WTC11 (cell line): ENCODE data around the gene ARHGAP15.

Experiments used
- JUN ChIP-seq: sonication (generic); formaldehyde crosslinking; IDR thresholded peaks from 2 replicates; pipeline ENCODE4 v1.8.0; 2023; ENCODE audit warnings: mild to moderate bottlenecking, missing genetic modification reagents
- NR2C2 ChIP-seq: sonication (generic); formaldehyde crosslinking; IDR thresholded peaks from 2 replicates; pipeline ENCODE4 v1.8.0; 2022; ENCODE audit warnings: mild to moderate bottlenecking, missing genetic modification reagents
- RELA ChIP-seq: sonication (generic); formaldehyde crosslinking; IDR thresholded peaks from 2 replicates; pipeline ENCODE4 v1.8.1; 2022; ENCODE audit warnings: missing genetic modification reagents, mild to moderate bottlenecking, borderline replicate concordance
- TEAD4 ChIP-seq: sonication (generic); formaldehyde crosslinking; IDR thresholded peaks from 2 replicates; pipeline ENCODE4 v1.8.0; 2022; ENCODE audit warnings: mild to moderate bottlenecking, missing genetic modification reagents
- ZNF416 ChIP-seq: fragments of 250-450 bp; sonication (Bioruptor Pico); IDR thresholded peaks from 2 replicates; pipeline ENCODE4 v1.9.0; 2021; ENCODE audit warnings: mild to moderate bottlenecking, inconsistent platforms
- TF ChIP-seq, protein P1 (sequence below): fragments of 200-600 bp; IDR thresholded peaks from 2 replicates; pipeline ENCODE4 v1.8.0; 2022; ENCODE audit warnings: antibody characterized with exemption
- TF ChIP-seq, protein P2 (sequence below): sonication (generic); formaldehyde crosslinking; IDR thresholded peaks from 2 replicates; pipeline ENCODE4 v1.8.1; 2022; ENCODE audit warnings: missing genetic modification reagents, borderline replicate concordance
- TF ChIP-seq, protein P3 (sequence below): sonication (generic); formaldehyde crosslinking; IDR thresholded peaks from 2 replicates; pipeline ENCODE4 v1.8.1; 2022; ENCODE audit warnings: low read depth, missing genetic modification reagents, borderline replicate concordance
- TF ChIP-seq, protein P4 (sequence below): sonication (generic); formaldehyde crosslinking; IDR thresholded peaks from 2 replicates; pipeline ENCODE4 v1.8.1; 2023; ENCODE audit warnings: mild to moderate bottlenecking, missing genetic modification reagents, moderate library complexity
- TF ChIP-seq, protein P5 (sequence below): fragments of 250-450 bp; sonication (Bioruptor Pico); IDR thresholded peaks from 2 replicates; pipeline ENCODE4 v2.1.2; 2022; ENCODE audit warnings: mild to moderate bottlenecking, moderate library complexity
- TF ChIP-seq, protein P6 (sequence below): sonication (generic); formaldehyde crosslinking; IDR thresholded peaks from 2 replicates; pipeline ENCODE4 v1.8.0; 2022; ENCODE audit warnings: mild to moderate bottlenecking, missing genetic modification reagents

DNA sequence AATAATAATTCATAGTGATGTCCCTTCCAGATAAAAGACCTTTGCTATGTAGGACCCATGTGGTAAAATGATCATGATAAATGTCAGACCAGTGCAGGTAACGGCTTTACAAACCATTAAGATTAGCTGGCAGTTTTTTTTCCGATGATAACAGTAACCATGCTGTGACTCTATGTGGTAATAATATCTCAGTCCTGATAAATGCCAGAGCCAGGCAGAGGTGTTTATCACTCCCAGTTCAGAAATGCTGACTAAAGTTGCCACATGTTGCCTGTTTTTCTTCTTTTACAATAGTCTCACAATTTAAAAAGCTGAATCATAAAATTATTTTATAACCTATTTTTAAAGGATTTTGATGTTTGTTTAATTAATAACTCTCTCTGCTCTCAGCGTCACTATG is 565.1 kb downstream of the ARHGAP15 start:
- TF ChIP-seq, protein P1, sequence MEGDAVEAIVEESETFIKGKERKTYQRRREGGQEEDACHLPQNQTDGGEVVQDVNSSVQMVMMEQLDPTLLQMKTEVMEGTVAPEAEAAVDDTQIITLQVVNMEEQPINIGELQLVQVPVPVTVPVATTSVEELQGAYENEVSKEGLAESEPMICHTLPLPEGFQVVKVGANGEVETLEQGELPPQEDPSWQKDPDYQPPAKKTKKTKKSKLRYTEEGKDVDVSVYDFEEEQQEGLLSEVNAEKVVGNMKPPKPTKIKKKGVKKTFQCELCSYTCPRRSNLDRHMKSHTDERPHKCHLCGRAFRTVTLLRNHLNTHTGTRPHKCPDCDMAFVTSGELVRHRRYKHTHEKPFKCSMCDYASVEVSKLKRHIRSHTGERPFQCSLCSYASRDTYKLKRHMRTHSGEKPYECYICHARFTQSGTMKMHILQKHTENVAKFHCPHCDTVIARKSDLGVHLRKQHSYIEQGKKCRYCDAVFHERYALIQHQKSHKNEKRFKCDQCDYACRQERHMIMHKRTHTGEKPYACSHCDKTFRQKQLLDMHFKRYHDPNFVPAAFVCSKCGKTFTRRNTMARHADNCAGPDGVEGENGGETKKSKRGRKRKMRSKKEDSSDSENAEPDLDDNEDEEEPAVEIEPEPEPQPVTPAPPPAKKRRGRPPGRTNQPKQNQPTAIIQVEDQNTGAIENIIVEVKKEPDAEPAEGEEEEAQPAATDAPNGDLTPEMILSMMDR, result no peak
- TF ChIP-seq TEAD4 (CRISPR knock-in tag) (no peak), JUN (CRISPR knock-in tag) (no peak), NR2C2 (CRISPR knock-in tag) (no peak), RELA (CRISPR knock-in tag) (no peak), ZNF416 (CRISPR knock-in tag) (no peak)
- TF ChIP-seq, protein P2, sequence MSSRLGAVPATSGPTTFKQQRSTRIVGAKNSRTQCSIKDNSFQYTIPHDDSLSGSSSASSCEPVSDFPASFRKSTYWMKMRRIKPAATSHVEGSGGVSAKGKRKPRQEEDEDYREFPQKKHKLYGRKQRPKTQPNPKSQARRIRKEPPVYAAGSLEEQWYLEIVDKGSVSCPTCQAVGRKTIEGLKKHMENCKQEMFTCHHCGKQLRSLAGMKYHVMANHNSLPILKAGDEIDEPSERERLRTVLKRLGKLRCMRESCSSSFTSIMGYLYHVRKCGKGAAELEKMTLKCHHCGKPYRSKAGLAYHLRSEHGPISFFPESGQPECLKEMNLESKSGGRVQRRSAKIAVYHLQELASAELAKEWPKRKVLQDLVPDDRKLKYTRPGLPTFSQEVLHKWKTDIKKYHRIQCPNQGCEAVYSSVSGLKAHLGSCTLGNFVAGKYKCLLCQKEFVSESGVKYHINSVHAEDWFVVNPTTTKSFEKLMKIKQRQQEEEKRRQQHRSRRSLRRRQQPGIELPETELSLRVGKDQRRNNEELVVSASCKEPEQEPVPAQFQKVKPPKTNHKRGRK (CRISPR knock-in tag), result no peak
- TF ChIP-seq, protein P3, sequence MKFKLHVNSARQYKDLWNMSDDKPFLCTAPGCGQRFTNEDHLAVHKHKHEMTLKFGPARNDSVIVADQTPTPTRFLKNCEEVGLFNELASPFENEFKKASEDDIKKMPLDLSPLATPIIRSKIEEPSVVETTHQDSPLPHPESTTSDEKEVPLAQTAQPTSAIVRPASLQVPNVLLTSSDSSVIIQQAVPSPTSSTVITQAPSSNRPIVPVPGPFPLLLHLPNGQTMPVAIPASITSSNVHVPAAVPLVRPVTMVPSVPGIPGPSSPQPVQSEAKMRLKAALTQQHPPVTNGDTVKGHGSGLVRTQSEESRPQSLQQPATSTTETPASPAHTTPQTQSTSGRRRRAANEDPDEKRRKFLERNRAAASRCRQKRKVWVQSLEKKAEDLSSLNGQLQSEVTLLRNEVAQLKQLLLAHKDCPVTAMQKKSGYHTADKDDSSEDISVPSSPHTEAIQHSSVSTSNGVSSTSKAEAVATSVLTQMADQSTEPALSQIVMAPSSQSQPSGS (CRISPR knock-in tag), result no peak
- TF ChIP-seq, protein P4, sequence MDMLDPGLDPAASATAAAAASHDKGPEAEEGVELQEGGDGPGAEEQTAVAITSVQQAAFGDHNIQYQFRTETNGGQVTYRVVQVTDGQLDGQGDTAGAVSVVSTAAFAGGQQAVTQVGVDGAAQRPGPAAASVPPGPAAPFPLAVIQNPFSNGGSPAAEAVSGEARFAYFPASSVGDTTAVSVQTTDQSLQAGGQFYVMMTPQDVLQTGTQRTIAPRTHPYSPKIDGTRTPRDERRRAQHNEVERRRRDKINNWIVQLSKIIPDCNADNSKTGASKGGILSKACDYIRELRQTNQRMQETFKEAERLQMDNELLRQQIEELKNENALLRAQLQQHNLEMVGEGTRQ, result no peak
- TF ChIP-seq, protein P5, sequence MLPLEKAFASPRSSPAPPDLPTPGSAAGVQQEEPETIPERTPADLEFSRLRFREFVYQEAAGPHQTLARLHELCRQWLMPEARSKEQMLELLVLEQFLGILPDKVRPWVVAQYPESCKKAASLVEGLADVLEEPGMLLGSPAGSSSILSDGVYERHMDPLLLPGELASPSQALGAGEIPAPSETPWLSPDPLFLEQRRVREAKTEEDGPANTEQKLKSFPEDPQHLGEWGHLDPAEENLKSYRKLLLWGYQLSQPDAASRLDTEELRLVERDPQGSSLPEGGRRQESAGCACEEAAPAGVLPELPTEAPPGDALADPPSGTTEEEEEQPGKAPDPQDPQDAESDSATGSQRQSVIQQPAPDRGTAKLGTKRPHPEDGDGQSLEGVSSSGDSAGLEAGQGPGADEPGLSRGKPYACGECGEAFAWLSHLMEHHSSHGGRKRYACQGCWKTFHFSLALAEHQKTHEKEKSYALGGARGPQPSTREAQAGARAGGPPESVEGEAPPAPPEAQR, result no peak
- TF ChIP-seq, protein P6, sequence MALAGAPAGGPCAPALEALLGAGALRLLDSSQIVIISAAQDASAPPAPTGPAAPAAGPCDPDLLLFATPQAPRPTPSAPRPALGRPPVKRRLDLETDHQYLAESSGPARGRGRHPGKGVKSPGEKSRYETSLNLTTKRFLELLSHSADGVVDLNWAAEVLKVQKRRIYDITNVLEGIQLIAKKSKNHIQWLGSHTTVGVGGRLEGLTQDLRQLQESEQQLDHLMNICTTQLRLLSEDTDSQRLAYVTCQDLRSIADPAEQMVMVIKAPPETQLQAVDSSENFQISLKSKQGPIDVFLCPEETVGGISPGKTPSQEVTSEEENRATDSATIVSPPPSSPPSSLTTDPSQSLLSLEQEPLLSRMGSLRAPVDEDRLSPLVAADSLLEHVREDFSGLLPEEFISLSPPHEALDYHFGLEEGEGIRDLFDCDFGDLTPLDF (CRISPR knock-in tag), result no peak
